Body of pancreas (tissue), 4 donors: ENCODE results near the gene FBXO9.

Experiments
- POLR2A ChIP-seq, 3 donors: fragments of 450-650 bp; IDR thresholded peaks; one replicate each; pipeline ENCODE4 v1.6.1; 2016; ENCODE audit warnings: antibody characterized with exemption in 3 of 3, mild to moderate bottlenecking in 2 of 3
- TF ChIP-seq, protein P1 (sequence below), 7 experiments: fragments of 450-650 bp in 4 of 7; fragments of 200-600 bp in 3 of 7; sonication (generic) in 3 of 7; IDR thresholded peaks; one replicate each; pipeline ENCODE4 v1.5.1; 2016 to 2019; ENCODE audit warnings: antibody characterized with exemption in 7 of 7

DNA sequence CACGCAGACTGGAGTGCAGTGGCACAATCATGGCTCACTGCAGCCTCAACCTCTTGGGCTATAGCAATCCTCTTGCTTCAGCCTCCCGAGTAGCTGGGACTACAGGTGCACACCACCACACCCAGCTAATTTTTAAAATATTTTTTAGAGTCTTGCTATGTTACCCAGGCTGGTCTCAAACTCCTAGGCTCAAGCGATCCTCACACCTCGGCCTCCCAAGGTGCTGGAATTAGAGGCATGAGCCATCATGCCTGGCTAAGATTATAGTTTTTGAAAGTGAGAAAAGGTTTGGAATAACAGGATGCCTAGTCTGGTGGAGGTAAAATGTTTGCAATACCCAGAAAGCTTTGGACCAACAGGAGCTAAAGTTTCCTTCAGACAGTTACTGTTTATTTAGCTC, 60.1 kb downstream of the FBXO9 start:
- TF ChIP-seq, protein P1, sequence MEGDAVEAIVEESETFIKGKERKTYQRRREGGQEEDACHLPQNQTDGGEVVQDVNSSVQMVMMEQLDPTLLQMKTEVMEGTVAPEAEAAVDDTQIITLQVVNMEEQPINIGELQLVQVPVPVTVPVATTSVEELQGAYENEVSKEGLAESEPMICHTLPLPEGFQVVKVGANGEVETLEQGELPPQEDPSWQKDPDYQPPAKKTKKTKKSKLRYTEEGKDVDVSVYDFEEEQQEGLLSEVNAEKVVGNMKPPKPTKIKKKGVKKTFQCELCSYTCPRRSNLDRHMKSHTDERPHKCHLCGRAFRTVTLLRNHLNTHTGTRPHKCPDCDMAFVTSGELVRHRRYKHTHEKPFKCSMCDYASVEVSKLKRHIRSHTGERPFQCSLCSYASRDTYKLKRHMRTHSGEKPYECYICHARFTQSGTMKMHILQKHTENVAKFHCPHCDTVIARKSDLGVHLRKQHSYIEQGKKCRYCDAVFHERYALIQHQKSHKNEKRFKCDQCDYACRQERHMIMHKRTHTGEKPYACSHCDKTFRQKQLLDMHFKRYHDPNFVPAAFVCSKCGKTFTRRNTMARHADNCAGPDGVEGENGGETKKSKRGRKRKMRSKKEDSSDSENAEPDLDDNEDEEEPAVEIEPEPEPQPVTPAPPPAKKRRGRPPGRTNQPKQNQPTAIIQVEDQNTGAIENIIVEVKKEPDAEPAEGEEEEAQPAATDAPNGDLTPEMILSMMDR (IDR thresholded peaks at IDR 0.05), result no peak
- TF ChIP-seq POLR2A (IDR thresholded peaks at IDR 0.05), result no peak
